ENCODE measurements around the gene LTBP1.

DNA sequence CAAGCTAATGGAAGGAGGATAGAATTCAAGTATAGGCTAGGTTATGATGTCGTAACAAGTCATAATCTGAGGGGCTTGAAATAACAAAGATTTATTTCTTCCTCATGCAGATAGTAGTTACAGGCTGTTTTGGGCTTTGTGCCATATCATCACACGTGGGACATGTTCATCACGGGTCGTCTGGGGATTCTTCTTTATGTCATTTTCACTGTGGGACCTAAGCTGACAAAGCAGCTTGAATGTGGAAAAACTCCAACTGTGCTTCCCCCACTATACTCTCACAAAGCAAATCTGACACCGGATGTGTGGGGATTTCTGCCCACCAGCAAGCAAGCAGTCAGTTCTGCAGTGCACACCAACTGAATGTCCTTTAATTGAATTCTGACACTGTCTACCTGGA, 124.8 kb downstream of the LTBP1 start:
- TF ChIP-seq, protein P1, sequence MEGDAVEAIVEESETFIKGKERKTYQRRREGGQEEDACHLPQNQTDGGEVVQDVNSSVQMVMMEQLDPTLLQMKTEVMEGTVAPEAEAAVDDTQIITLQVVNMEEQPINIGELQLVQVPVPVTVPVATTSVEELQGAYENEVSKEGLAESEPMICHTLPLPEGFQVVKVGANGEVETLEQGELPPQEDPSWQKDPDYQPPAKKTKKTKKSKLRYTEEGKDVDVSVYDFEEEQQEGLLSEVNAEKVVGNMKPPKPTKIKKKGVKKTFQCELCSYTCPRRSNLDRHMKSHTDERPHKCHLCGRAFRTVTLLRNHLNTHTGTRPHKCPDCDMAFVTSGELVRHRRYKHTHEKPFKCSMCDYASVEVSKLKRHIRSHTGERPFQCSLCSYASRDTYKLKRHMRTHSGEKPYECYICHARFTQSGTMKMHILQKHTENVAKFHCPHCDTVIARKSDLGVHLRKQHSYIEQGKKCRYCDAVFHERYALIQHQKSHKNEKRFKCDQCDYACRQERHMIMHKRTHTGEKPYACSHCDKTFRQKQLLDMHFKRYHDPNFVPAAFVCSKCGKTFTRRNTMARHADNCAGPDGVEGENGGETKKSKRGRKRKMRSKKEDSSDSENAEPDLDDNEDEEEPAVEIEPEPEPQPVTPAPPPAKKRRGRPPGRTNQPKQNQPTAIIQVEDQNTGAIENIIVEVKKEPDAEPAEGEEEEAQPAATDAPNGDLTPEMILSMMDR (conservative IDR thresholded peaks at IDR 0.05; ENCODE audit: low read depth, low read length): no peak
- TF ChIP-seq EZH2 (IDR thresholded peaks at IDR 0.05; ENCODE audit: borderline replicate concordance, low read depth, low read length, poor library complexity, severe bottlenecking): no peak
